Measurements from ENCODE around the gene MYOM1. TPM values are rescaled to one million over a fixed set of nuclear protein-coding genes. Genes with fewer than 3 reads are reported as not detected.

The MYOM1 gene
- total RNA-seq, 2 experiments from 2014 or later: 0.71 to 2.1 TPM

DNA sequence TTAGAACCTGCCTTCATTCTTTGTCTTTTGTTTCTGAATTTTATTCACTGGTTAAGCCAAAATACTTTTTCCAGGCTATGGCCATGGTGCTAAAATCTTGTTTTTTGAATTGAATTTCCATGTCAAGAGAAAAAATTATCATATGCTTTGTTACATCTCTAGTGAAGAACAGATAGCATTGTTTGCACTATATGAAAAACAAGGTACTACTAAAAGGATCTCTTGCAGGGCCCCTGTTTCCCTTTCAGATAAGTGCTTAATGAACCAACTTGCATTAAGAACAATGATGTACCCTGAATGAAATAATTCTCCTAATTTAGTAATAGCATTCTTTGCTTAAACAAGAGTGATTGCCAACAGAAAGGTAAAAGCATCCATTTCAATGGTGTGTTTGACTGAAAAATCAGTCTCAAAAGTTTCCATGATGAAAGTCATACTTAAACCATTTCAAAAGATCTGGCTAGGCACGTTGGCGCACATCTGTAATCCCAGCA lies 37.9 kb upstream of the MYOM1 start:
- peaks cover 70% of the 10 kb centered on the region for H3K36me3 Mint-ChIP-seq (ENCODE audit: low read depth)
- peak overlapping the region; percentile 55 for H3K27ac Mint-ChIP-seq
- CTCF ChIA-PET: no interaction called here
- H3K9me3 Mint-ChIP-seq: no peaks in the 10 kb centered on the region
- H3K4me1 Mint-ChIP-seq: peaks cover 77% of the 10 kb centered on the region
- DNase-seq: no peak
- POLR2A ChIA-PET: no interaction called here
- no peak overlapping the region for H3K4me3 Mint-ChIP-seq
- H3K27me3 Mint-ChIP-seq: no peaks in the 10 kb centered on the region

DNA sequence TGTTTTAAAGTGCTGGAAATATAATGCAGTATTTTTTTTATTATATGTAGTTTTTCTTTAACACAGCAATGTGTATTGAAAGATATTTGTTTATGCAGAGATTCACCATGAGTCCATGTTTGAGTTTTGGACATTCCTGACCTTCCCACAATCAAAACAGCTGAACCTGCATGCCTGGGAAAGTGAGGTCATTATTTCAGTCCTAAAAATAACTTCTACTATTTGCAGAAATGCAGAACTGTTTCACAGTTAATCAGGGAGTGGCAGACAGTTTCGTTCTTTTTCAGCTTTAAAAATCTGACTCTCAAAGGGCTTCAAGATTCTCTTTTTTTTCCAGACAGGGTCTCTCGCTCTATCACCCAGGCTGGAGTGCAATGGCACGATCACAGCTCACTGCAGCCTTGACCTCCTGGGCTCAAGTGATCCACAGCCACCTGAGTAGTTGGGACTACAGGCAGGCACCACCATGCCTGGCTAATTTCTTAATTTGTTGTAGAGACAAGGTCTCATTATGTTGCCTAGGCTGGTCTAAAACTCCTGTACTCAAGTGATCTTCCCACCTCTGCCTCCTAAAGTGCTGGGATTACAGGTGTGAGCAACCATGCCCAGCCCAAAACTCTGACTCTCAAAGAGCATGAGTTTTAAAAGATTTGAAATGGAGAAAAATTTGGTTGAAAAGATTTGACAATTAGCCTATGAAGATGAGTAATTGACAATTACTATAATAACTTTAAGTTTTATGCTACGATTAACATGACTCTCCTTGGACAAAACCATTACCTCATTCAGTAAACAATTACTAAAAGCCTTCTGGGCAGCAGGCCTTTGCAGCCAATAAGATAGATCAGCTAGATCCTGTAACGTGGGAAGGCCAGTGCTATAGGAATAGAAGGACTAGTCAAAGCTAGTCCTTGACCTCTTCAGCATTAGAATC lies 37.2 kb upstream of the MYOM1 start:
- ChIA-PET POLR2A (interaction anchor here (0.6 kb wide), 1 partner anchor 120 kb away, joined by 4 read pairs; no protein-coding TSS in a partner anchor), CTCF (no interaction called here)
- peak overlapping the region; percentile 58 for H3K27ac Mint-ChIP-seq
- DNase-seq: no peak
- H3K9me3 Mint-ChIP-seq: no peaks in the 10 kb centered on the region
- peaks cover 83% of the 10 kb centered on the region for H3K4me1 Mint-ChIP-seq
- peaks cover 75% of the 10 kb centered on the region for H3K36me3 Mint-ChIP-seq (ENCODE audit: low read depth)
- no peak overlapping the region for H3K4me3 Mint-ChIP-seq
- no peaks in the 10 kb centered on the region for H3K27me3 Mint-ChIP-seq

DNA sequence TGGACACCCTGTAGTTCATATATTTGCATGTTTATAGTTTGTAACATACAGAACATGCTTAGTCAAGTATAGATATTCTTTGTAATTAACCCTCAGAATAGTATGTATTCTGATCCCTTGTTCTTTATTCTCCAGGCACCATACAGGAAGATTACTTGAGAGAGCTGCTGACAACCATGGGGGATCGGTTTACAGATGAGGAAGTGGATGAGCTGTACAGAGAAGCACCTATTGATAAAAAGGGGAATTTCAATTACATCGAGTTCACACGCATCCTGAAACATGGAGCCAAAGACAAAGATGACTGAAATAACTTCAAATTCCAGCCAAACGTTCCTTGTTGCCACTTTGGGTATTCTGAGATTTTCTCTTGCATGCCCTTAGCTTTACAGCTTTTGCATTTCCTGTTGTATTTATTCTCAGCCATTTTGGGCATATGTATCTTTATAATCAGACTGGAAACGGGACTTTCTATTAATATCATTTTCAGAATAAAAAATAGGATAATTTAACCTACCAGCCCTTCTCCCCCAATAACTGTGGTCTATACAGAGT lies 35.9 kb upstream of the MYOM1 start:
- ChIA-PET CTCF (interaction anchor here (1.1 to 1.4 kb wide), 3 partner anchors 8 to 41 kb away, joined by 3 to 4 read pairs (median 4); no protein-coding TSS in a partner anchor), POLR2A (no interaction called here)
- no peaks in the 10 kb centered on the region for H3K27me3 Mint-ChIP-seq
- DNase-seq: no peak
- H3K9me3 Mint-ChIP-seq: no peaks in the 10 kb centered on the region
- H3K27ac Mint-ChIP-seq: no peak overlapping the region
- no peak overlapping the region for H3K4me3 Mint-ChIP-seq
- H3K4me1 Mint-ChIP-seq: peaks cover 88% of the 10 kb centered on the region
- peaks cover 80% of the 10 kb centered on the region for H3K36me3 Mint-ChIP-seq (ENCODE audit: low read depth)

DNA sequence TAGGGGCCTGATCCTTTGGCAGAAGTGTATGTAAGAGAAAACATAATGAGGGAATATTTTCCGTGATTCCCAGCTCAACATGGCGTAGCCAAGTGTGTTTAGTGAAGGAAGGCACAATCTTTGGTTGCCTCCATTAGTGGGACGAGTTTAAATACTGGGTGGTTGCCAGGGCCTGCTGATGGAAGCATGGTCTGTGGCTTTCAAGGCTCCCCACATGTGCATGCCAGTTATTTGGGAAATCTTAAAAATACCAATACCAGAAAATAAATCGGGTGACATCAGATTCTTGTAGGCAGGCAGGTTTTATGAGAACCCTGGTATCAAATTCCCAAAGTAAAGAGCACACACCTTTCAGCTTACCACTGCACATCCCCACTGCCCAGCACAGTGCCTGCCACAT lies 35.0 kb upstream of the MYOM1 start:
- ChIA-PET CTCF (interaction anchor here (1.1 to 1.4 kb wide), 3 partner anchors 8 to 42 kb away, joined by 3 to 4 read pairs (median 4); no protein-coding TSS in a partner anchor), POLR2A (interaction anchor here (1.0 kb wide), 1 partner anchor 9 kb away, joined by 3 read pairs; no protein-coding TSS in a partner anchor)
- Mint-ChIP-seq H3K4me3 (no peak overlapping the region), H3K27me3 (no peaks in the 10 kb centered on the region), H3K36me3 (ENCODE audit: low read depth) (peaks cover 89% of the 10 kb centered on the region), H3K4me1 (peaks cover 86% of the 10 kb centered on the region), H3K27ac (no peak overlapping the region), H3K9me3 (no peaks in the 10 kb centered on the region)
- no peak for DNase-seq

DNA sequence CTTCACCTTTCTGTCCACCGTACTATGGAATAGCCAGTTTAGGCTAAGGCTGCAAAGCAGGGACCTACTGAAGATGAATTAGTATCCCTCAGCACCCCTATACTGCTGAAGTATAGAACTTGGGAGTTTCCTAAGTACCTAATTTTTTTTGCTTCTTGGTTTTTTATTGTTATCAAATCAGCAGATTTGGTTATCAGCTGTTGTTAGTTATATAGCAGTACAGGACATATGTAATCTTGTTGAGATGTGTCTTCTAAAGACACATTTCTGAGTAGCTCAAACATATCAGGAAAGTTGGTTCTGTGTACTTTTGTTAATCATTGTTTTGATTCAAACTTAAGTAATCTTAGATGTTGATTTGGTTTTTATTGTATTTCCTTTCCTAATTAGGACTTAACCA lies 33.1 kb upstream of the MYOM1 start:
- CTCF ChIA-PET: interaction anchor here (0.8 kb wide), 1 partner anchor 9 kb away, joined by 4 read pairs; the partner anchor contains the start of gene MYL12B
- peaks cover 67% of the 10 kb centered on the region for H3K4me1 Mint-ChIP-seq
- DNase-seq: no peak
- POLR2A ChIA-PET: no interaction called here
- H3K27ac Mint-ChIP-seq: peak overlapping the region; percentile 74
- peaks cover 90% of the 10 kb centered on the region for H3K36me3 Mint-ChIP-seq (ENCODE audit: low read depth)
- H3K9me3 Mint-ChIP-seq: no peaks in the 10 kb centered on the region
- H3K27me3 Mint-ChIP-seq: no peaks in the 10 kb centered on the region
- peak overlapping the region; percentile 50 for H3K4me3 Mint-ChIP-seq

DNA sequence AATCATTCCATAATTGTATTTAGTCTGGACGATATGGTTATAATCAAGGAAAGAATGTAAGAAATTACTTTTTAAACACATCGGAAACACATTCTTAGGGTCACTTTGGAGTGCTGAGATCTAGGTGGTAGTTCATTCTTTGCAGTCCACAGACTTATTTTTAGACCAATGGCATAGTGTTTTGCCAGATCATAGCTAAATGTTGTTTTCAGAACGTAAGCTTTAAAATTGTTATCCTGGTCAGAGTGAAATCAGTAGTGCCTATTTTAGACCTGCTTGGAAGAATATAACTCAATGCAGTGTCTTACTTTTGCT lies 32.2 kb upstream of the MYOM1 start:
- peaks cover 80% of the 10 kb centered on the region for H3K36me3 Mint-ChIP-seq (ENCODE audit: low read depth)
- no peaks in the 10 kb centered on the region for H3K9me3 Mint-ChIP-seq
- no peak for DNase-seq
- H3K4me1 Mint-ChIP-seq: peaks cover 58% of the 10 kb centered on the region
- ChIA-PET POLR2A (no interaction called here), CTCF (interaction anchor here (1.0 to 2.1 kb wide), 3 partner anchors 9 to 45 kb away, joined by 4 to 6 read pairs (median 5); no protein-coding TSS in a partner anchor)
- peak overlapping the region; percentile 62 for H3K27ac Mint-ChIP-seq
- H3K4me3 Mint-ChIP-seq: peak overlapping the region; percentile 63
- no peaks in the 10 kb centered on the region for H3K27me3 Mint-ChIP-seq

DNA sequence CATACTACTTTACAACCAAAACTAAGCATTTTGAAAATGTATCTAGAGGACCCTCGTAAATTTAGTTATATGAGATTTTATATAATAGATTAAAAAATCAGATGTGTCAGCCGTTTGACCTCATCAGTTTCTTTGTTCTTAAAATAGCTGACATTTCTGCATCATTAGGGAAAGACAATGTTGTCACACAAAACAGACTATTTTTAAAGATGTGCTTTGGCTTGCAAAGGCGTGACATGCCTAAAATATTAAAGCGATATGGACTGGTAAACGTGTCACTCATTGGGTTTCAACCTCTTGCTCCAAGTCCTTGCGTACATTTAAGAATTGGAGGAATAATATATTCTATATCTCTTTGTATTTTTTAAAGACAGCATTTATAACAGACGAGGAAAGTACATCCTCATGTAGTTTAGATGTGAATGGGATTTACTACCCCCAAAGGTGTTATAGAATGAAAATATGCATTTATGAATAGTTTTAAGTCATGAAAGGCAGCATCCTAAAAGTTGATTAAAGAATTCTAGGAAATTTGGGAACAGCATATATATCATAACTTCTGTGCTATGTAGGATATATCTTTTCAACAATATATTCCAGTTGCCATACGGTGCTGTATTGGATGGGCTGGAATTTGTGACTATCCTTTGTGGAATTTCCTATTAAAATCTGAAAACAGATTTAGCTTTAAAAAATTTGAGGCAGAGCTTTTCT lies 31.6 kb upstream of the MYOM1 start:
- H3K9me3 Mint-ChIP-seq: no peaks in the 10 kb centered on the region
- POLR2A ChIA-PET: interaction anchor here (0.6 to 1.0 kb wide), 2 partner anchors 9 to 201 kb away, joined by 4 to 11 read pairs; no protein-coding TSS in a partner anchor

DNA sequence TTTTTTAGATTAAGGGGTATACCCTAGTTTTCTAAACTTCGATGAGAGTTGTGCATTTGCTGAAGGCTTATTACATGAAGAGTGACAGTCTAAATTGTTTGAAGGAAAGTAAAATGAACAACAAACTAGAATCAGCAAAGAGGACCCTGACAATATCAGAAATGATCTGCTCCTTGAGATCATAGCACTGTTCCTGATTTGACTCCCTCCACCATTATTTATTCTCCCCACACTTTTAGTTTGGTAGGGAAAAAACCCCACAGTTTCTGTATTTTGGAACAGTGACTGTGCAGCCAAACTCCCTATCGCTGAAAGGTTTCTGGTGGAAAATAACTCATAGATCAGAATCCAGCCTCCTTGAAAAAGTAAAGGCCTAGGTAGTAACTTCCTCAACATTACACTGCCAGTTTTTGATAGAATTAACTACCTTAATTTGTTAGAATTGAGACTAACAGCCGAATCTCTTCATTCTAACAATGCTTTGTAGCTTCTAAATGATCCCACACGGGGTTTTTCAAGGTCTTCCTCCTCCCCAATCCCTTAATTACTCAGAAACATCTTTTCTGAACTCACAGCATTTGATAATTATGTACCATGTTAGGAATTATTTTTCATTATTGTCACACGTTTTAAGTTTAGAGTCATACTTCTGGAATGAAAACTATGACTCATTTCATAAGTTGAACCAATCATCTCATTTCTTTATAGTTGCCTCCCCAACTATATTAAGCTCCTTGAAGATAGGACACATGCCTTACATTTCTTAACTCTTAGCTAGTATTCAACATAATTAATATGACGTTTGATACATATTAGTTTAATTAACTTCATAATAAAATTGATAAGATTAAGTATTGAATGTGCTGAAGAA lies 30.7 kb upstream of the MYOM1 start:
- CTCF ChIA-PET: interaction anchor here (1.2 to 2.1 kb wide), 4 partner anchors 13 to 186 kb away, joined by 3 to 5 read pairs (median 4); no protein-coding TSS in a partner anchor
- Mint-ChIP-seq H3K27ac (peak overlapping the region; percentile 80), H3K4me3 (peak overlapping the region; percentile 88), H3K27me3 (no peaks in the 10 kb centered on the region), H3K4me1 (peaks cover 53% of the 10 kb centered on the region), H3K36me3 (ENCODE audit: low read depth) (peaks cover 67% of the 10 kb centered on the region), H3K9me3 (no peaks in the 10 kb centered on the region)
- POLR2A ChIA-PET: interaction anchor here (0.6 to 1.0 kb wide), 5 partner anchors 10 to 610 kb away, joined by 3 to 11 read pairs (median 4); no protein-coding TSS in a partner anchor
- no peak for DNase-seq

More for the DNA sequence above, 31.6 kb upstream of the MYOM1 start:
- CTCF ChIA-PET: interaction anchor here (1.0 to 2.1 kb wide), 3 partner anchors 9 to 46 kb away, joined by 4 to 6 read pairs (median 5); no protein-coding TSS in a partner anchor
- Mint-ChIP-seq H3K27ac (no peak overlapping the region), H3K36me3 (ENCODE audit: low read depth) (peaks cover 75% of the 10 kb centered on the region), H3K4me1 (peaks cover 55% of the 10 kb centered on the region), H3K27me3 (no peaks in the 10 kb centered on the region), H3K4me3 (peak overlapping the region; percentile 63)
- DNase-seq: no peak

DNA sequence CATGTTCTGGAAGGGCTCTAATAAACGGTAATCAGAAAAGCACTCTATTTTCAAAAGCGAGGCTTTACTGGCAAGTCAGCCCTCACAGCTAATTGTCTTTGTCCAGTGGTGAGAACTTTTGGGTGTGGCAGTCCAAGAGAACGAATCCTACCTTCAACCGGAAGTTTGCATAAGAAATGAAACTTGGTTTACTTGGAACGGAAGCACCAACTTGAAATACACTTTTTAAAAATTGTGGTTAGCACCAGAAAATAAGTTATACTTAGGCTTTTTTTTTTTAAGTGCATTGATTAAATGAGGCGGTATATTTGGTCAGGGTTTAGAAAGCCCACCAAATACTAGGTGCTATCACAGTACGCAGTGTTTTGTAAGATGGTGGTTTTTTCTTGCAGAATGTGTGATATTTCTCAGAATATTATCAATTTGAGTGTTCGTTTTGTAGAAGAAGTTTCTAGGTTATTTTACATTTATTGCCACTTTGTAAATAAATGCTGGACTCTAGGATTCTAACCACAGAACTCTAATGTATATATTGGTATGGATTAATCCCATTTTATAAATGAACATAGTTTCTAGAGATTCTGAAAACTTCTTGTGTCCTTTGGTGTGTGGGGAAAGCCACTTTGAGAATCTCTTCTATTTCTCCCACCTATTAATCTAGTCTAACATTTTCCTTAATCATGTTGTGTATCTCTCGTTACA lies 29.0 kb upstream of the MYOM1 start:
- Mint-ChIP-seq H3K9me3 (no peaks in the 10 kb centered on the region), H3K36me3 (ENCODE audit: low read depth) (peaks cover 54% of the 10 kb centered on the region), H3K27me3 (no peaks in the 10 kb centered on the region), H3K4me1 (peaks cover 48% of the 10 kb centered on the region), H3K27ac (peak overlapping the region; percentile 99), H3K4me3 (peak overlapping the region; percentile 88)
- CTCF ChIA-PET: interaction anchor here (1.1 to 1.4 kb wide), 5 partner anchors 12 to 264 kb away, joined by 3 to 4 read pairs (median 3); no protein-coding TSS in a partner anchor
- DNase-seq: peak; percentile 66
- POLR2A ChIA-PET: interaction anchor here (0.7 to 2.1 kb wide), 2 partner anchors 345 to 410 kb away, joined by 4 to 5 read pairs; no protein-coding TSS in a partner anchor

DNA sequence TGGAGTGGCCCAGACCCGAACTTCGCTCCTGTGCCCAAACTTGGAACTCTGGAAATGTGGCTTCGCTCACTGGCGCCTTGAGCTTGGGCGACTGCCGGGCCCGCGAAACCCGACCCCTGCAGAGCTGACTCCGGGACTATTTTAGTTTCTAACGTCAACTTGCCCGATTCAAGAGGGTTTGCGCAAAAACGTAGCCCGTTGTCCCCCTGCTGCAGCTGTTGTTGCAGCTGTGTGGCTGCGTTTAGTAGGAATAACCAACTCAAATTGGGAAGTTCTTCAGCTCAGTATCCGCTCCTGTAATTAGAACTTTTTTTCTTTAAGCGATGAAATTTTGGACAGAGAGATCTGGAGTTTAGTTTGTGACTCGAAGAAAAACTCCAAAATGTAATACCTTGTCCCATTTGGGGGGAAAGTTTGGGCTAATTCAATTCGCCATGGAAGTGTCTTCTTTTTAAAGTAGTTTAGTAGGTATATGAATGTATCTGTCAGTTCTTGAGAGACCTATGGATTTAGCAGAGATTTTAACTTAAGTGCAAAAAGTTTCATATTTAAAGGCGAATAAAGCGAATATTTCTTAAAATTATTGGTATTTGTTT lies 28.4 kb upstream of the MYOM1 start:
- ChIA-PET CTCF (interaction anchor here (0.6 to 1.6 kb wide), 10 partner anchors 11 to 281 kb away, joined by 3 to 4 read pairs (median 3); partner anchors contain the start of gene MYL12B), POLR2A (interaction anchor here (0.6 to 2.1 kb wide), 5 partner anchors 13 to 411 kb away, joined by 3 to 6 read pairs (median 4); partner anchors contain the start of gene MYL12B)
- no peaks in the 10 kb centered on the region for H3K27me3 Mint-ChIP-seq
- no peaks in the 10 kb centered on the region for H3K9me3 Mint-ChIP-seq
- H3K27ac Mint-ChIP-seq: peak overlapping the region; percentile 99
- DNase-seq: no peak
- peaks cover 42% of the 10 kb centered on the region for H3K4me1 Mint-ChIP-seq
- H3K36me3 Mint-ChIP-seq (ENCODE audit: low read depth): peaks cover 47% of the 10 kb centered on the region
- H3K4me3 Mint-ChIP-seq: peak overlapping the region; percentile 88

Measured in activated CD4-positive, alpha-beta T cell treated with anti-CD3 and anti-CD28 coated beads, Interleukin-2, amount 10 ng/mL, durations not matched to agents 7 days and 5 days (primary cell).